ENCODE results near the gene LGALS3BP. TPM values are rescaled to one million over a fixed set of nuclear protein-coding genes. Genes with fewer than 3 reads are reported as not detected.
"Not testable (repeated sequence)": the region's sequence is repeated elsewhere in the genome, so short reads cannot be mapped to it uniquely, and the experiment has no call there.

The LGALS3BP gene
- total RNA-seq, 2 experiments from 2014 or later, result 64.4 to 71.2 TPM

DNA sequence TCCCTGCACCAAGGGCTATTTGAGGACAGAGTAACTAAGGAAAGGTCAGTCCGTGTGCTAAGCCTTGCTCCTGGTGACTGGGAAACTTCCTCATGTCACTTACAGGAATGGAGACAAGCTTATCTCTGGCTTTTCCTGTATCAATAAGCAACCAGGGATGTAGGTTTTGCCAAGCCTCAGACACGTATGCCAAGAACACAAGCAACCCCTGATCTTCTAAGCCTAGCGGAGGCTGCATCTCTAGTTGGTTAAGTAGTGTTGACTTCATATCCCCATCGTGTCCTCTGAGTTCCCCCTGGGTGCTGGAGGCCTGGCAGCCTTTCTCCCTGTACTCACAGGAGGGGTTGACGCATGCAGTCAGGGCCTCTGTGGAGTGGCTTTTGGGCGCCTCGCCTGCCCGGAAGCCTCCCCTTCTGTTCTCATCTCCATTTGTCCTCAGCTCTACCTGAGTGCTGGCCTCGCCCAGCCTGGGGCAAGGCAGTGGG is 42.8 kb upstream of the LGALS3BP start:
- intact Hi-C loops (cut with DNase I, micrococcal nuclease), result no loop called here
- Mint-ChIP-seq H3K4me3 (no peak overlapping the region), H3K36me3 (ENCODE audit: low read depth) (no peaks in the 10 kb centered on the region), H3K9me3 (ENCODE audit: low read depth) (no peaks in the 10 kb centered on the region), H3K27me3 (peaks cover 35% of the 10 kb centered on the region), H3K4me1 (peaks cover 3% of the 10 kb centered on the region), H3K27ac (no peak overlapping the region)
- POLR2A ChIA-PET, result no interaction called here
- CTCF ChIA-PET, result interaction anchor here (0.6 to 1.3 kb wide), 4 partner anchors 14 to 249 kb away, joined by 3 to 5 read pairs (median 4); no protein-coding TSS in a partner anchor
- ATAC-seq (no peak), DNase-seq (no peak)

DNA sequence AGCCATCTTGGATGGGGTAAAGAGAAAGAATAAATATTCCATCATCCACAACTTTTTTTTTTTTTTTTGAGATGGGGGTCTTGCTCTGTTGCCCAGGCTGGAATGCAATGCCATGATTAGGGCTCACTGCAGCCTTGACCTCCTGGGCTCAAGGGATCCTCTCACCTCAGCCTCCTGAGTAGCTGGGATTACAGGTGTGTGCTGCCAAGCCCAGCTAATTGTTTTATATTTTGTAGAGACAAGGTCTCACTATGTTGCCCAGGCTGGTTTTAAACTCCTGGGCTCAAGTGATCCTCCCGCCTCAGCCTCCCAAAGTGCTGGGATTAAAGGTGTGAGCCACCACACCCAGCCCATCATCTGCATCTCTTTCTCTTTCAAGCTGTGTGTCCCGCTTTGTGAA is 42.2 kb upstream of the LGALS3BP start:
- intact Hi-C loops (cut with DNase I, micrococcal nuclease), result not testable (repeated sequence)
- ChIA-PET POLR2A (interaction anchor here (0.5 kb wide), 1 partner anchor 32 kb away, joined by 4 read pairs; no protein-coding TSS in a partner anchor), CTCF (interaction anchor here (0.6 to 1.3 kb wide), 3 partner anchors 15 to 250 kb away, joined by 3 to 5 read pairs (median 4); no protein-coding TSS in a partner anchor)

DNA sequence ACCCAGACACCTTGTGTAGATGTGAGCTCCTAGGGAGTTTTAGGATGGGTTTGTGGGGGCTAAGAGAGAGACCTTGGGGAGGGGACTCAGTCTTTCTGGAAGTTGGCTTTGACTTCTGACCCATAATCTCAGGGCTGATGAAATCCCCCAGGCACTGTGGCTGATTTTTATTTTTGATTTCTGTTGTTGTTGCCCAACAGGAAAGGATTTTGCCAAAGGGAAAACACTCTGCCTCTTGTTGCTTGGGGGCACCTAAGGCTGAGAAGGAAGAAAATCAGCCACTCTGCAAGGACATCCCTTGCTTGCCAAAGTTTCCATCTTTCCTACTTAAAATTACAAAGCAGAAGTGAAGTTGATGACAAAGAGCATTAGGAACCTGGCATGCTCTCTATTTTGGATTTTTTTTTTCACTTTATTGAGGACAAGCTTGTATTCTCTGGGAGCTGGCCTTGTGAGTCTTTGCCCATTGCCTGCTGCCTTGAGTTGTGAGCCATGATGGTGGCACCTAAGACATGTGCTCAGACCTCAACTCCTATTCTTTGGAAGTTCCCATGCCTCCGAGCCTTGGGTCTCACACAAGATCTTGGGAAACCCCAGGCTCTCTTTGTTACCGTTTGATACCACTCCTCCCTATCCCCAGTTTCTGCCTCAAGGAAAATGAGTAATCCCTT is 41.0 kb upstream of the LGALS3BP start:
- Mint-ChIP-seq H3K4me3 (no peak overlapping the region), H3K27ac (no peak overlapping the region), H3K4me1 (peaks cover 3% of the 10 kb centered on the region), H3K27me3 (peaks cover 27% of the 10 kb centered on the region), H3K36me3 (ENCODE audit: low read depth) (no peaks in the 10 kb centered on the region), H3K9me3 (ENCODE audit: low read depth) (no peaks in the 10 kb centered on the region)
- no peak for ATAC-seq
- intact Hi-C loops (cut with DNase I, micrococcal nuclease), result no loop called here
- DNase-seq, result no peak
- POLR2A ChIA-PET, result no interaction called here
- CTCF ChIA-PET, result interaction anchor here (0.7 to 1.2 kb wide), 4 partner anchors 15 to 98 kb away, joined by 3 to 4 read pairs (median 4); no protein-coding TSS in a partner anchor

More for the DNA sequence above, 42.2 kb upstream of the LGALS3BP start:
- H3K4me1 Mint-ChIP-seq; H3K9me3 Mint-ChIP-seq (ENCODE audit: low read depth); H3K4me3 Mint-ChIP-seq; H3K27ac Mint-ChIP-seq; H3K36me3 Mint-ChIP-seq (ENCODE audit: low read depth); ATAC-seq; DNase-seq: not testable (repeated sequence)
- H3K27me3 Mint-ChIP-seq, result peaks cover 32% of the 10 kb centered on the region

DNA sequence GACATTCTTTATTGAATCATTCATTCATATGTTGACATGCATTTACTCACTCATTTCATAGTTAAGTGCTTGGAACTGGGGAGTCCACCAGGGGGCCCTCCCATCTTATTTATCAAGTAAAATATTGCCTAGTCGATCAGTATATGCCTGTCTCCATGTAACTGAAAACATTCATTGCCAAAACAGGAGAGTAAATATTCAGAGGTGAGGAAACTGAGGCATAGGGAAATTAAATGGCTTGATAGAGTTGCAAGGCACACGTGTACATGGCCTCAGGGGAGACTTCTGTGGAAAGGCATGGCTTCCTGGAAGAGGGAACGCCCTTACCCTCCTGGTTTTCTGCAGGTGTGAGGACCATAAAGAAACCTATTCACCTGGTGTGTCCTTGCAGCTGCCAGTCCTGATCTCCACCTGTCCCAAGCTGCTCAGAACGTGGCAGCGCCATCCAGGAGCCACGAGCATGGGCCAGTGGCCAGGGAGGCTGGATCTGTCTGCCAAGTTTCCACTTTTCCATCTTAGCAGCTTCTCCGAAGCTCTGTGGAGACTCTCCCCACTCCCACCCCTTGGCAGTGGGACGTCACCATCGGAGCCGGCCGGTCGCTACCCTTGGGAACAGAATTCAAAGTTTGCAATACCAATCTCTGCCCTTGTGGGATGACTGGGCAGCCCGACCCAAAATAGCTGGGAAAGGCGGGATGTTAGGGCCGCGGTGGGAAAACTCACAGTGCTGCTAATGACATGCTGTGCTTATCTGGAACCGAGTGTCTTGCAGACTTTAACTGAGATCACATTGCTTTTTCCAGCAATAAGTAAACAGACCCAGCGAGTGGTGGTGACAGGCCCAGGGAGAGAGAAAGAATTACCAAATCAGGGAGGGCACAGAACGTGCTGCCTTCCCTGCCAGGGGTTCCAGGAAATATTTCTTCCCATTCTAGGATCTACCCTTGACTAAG is 40.2 kb upstream of the LGALS3BP start:
- ATAC-seq (peak; percentile 68), DNase-seq (peak; percentile 74)
- Mint-ChIP-seq H3K9me3 (ENCODE audit: low read depth) (no peaks in the 10 kb centered on the region), H3K4me3 (no peak overlapping the region), H3K27ac (no peak overlapping the region), H3K4me1 (peaks cover 3% of the 10 kb centered on the region), H3K36me3 (ENCODE audit: low read depth) (no peaks in the 10 kb centered on the region), H3K27me3 (peaks cover 23% of the 10 kb centered on the region)
- intact Hi-C loops (cut with DNase I, micrococcal nuclease), result loop anchor here in 1 of 2 experiments (1.0 kb wide), 2 partner anchors 22 to 371 kb away; no protein-coding TSS in a partner anchor
- ChIA-PET CTCF (interaction anchor here (0.8 to 1.4 kb wide), 4 partner anchors 16 to 97 kb away, joined by 3 to 4 read pairs (median 3); no protein-coding TSS in a partner anchor), POLR2A (no interaction called here)

DNA sequence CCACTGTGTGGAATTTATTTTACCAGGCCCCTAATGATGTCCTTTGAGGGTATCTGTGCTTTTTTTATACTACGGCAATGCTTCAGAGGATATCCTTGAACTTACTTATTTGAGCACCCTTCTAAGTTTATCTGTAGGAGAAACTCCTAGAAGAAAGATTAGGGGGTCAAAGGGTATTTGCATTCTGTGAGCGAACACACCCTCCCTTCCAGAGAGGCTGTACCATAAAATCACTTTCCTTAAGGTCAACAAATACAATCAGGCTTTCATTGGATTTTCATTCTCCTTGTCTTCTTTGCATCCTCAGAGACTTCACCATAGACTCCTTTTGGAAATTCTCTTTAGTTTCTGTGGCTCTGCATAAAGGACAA is 39.5 kb upstream of the LGALS3BP start:
- Mint-ChIP-seq H3K4me1 (peaks cover 3% of the 10 kb centered on the region), H3K4me3 (no peak overlapping the region), H3K36me3 (ENCODE audit: low read depth) (no peaks in the 10 kb centered on the region), H3K9me3 (ENCODE audit: low read depth) (no peaks in the 10 kb centered on the region), H3K27ac (no peak overlapping the region), H3K27me3 (peaks cover 19% of the 10 kb centered on the region)
- no peak for DNase-seq
- ATAC-seq, result no peak
- ChIA-PET CTCF (interaction anchor here (1.0 to 1.4 kb wide), 2 partner anchors 16 to 373 kb away, joined by 3 read pairs; no protein-coding TSS in a partner anchor), POLR2A (no interaction called here)
- intact Hi-C loops (cut with DNase I, micrococcal nuclease), result loop anchor here in 1 of 2 experiments (1.0 kb wide), 2 partner anchors 23 to 372 kb away; no protein-coding TSS in a partner anchor

DNA sequence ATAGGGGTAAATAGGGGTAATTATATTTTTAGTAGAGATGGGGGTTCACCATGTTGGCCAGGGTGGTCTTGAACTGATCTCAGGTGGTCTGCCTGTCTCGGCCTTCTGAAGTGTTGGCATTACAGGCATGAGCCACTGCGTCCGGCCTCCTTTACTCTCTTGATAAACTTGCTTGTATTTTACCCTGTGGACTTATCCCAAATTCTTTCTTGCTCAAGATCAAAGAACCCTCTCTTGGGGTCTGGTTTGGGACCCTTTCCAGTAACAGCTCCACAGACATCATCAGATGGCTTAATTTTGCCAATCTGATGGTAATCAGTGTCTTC is 38.6 kb upstream of the LGALS3BP start:
- no peak for DNase-seq
- peaks cover 2% of the 10 kb centered on the region for H3K9me3 Mint-ChIP-seq (ENCODE audit: low read depth)
- H3K36me3 Mint-ChIP-seq (ENCODE audit: low read depth), result no peaks in the 10 kb centered on the region
- H3K27me3 Mint-ChIP-seq, result peaks cover 15% of the 10 kb centered on the region
- ChIA-PET POLR2A (no interaction called here), CTCF (interaction anchor here (0.6 to 1.2 kb wide), 4 partner anchors 18 to 374 kb away, joined by 3 read pairs; no protein-coding TSS in a partner anchor)
- intact Hi-C loops (cut with DNase I, micrococcal nuclease), result no loop called here
- H3K4me3 Mint-ChIP-seq, result no peak overlapping the region
- H3K4me1 Mint-ChIP-seq, result no peaks in the 10 kb centered on the region
- no peak for ATAC-seq
- H3K27ac Mint-ChIP-seq, result no peak overlapping the region

DNA sequence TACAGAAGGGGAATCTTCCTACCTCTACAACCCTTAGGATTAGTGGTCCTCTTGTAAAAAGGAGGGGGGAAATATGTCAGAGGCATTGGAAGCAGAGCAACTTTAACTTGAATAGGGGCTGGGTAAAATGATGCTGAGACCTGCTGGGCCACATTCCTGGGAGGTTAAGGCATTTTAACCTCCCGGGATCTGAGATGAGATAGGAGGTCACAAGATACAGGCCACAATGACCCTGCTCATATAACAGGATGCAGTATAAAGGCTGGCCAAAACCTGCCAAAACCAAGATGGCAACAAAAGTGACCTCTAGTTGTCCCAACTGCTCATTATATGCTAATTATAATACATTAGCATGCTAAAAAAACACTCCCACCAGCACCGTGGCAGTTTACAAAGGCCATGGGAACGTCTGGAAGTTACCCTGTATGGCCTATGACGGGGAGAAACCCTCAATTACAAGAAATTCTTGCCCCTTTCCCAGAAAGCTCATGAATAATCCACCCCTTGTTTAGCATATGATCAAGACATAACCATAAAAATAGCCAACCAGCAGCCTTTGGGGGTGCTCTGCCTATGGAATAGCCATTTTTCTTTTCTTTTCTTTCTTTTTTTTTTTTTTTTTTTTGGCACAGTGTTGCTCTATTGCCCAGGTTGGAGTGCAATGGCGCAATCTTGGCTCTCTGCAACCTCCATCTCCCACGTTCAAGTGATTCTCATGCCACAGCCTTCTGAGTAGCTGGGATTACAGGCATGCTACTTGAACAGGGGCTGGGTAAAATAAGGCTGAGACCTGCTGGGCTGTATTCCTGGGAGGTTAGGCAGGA is 38.0 kb upstream of the LGALS3BP start:
- CTCF ChIA-PET, result interaction anchor here (0.6 to 1.2 kb wide), 3 partner anchors 18 to 28 kb away, joined by 3 read pairs; no protein-coding TSS in a partner anchor

DNA sequence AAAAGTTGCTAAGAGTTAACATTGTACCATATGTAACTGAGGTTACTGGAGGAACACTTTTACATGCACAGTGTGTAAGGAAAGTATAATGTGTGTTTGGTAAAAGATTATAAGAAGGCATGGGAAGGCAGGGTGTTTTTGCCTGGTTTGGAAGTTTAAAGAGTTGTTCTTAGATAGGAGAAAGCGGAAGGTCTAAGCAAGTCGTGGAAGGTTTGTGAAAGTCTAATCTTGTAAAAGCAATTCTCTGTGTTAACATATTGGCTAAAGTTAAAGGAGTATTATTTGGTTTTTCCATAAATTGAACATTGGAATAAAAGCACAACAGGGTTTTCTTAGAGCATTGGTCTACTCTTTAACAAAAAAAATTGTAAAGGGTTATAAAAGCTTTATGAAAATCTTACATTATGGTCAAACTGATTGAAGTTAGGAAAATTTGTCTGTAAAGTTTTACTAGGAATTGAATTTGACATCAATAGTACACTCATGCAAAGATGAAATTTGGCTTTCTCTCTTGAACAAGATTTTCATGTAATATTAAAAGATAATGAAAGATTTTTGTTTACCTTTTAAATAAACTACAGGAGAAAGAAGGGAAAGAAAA is 34.5 kb upstream of the LGALS3BP start:
- peaks cover 3% of the 10 kb centered on the region for H3K27me3 Mint-ChIP-seq
- H3K4me3 Mint-ChIP-seq, result no peak overlapping the region
- H3K4me1 Mint-ChIP-seq, result peaks cover 4% of the 10 kb centered on the region
- intact Hi-C loops (cut with DNase I, micrococcal nuclease), result no loop called here
- no peak for DNase-seq
- ChIA-PET POLR2A (no interaction called here), CTCF (interaction anchor here (0.5 to 1.3 kb wide), 4 partner anchors 16 to 150 kb away, joined by 3 to 4 read pairs (median 3); no protein-coding TSS in a partner anchor)
- no peak for ATAC-seq
- H3K27ac Mint-ChIP-seq, result no peak overlapping the region
- peaks cover 2% of the 10 kb centered on the region for H3K9me3 Mint-ChIP-seq (ENCODE audit: low read depth)
- no peaks in the 10 kb centered on the region for H3K36me3 Mint-ChIP-seq (ENCODE audit: low read depth)

More for the DNA sequence above, 38.0 kb upstream of the LGALS3BP start:
- intact Hi-C loops (cut with DNase I, micrococcal nuclease), result no loop called here
- POLR2A ChIA-PET, result no interaction called here
- ATAC-seq (no peak), DNase-seq (no peak)
- Mint-ChIP-seq H3K27me3 (peaks cover 9% of the 10 kb centered on the region), H3K36me3 (ENCODE audit: low read depth) (no peaks in the 10 kb centered on the region), H3K9me3 (ENCODE audit: low read depth) (peaks cover 2% of the 10 kb centered on the region), H3K27ac (no peak overlapping the region), H3K4me3 (no peak overlapping the region), H3K4me1 (no peaks in the 10 kb centered on the region)

DNA sequence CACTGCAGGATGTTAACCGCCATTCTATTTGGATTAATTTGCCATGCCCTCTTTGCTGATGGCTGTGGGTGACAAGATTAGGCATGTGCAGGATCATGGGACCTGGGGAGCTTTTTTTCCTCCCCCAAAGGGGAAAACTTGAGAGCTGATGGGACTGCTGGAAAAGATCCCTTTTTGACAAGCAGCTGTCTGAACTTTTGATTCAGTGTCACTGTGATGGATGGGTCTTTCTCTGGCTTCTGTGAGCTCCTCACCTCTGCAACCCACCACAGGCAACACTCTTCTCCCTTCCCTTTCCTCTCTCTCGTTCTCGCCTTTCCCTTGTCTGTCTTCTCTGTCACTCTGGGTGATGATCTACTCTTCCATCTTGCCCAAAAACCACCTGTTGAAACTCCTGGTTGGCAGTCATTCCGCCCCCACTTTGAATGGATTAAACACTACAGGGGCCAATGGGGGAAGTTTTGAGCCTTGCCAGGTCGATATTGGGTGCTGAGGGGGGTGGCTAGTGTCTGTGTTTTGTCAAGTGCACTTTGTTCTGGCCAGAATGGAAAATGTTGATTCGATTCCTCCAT is 32.9 kb upstream of the LGALS3BP start:
- Mint-ChIP-seq H3K36me3 (ENCODE audit: low read depth) (peaks cover 4% of the 10 kb centered on the region), H3K27ac (no peak overlapping the region), H3K9me3 (ENCODE audit: low read depth) (peaks cover 2% of the 10 kb centered on the region), H3K27me3 (peaks cover 2% of the 10 kb centered on the region), H3K4me1 (peaks cover 15% of the 10 kb centered on the region), H3K4me3 (no peak overlapping the region)
- ChIA-PET CTCF (no interaction called here), POLR2A (no interaction called here)
- no peak for DNase-seq
- intact Hi-C loops (cut with DNase I, micrococcal nuclease), result no loop called here
- ATAC-seq, result no peak

DNA sequence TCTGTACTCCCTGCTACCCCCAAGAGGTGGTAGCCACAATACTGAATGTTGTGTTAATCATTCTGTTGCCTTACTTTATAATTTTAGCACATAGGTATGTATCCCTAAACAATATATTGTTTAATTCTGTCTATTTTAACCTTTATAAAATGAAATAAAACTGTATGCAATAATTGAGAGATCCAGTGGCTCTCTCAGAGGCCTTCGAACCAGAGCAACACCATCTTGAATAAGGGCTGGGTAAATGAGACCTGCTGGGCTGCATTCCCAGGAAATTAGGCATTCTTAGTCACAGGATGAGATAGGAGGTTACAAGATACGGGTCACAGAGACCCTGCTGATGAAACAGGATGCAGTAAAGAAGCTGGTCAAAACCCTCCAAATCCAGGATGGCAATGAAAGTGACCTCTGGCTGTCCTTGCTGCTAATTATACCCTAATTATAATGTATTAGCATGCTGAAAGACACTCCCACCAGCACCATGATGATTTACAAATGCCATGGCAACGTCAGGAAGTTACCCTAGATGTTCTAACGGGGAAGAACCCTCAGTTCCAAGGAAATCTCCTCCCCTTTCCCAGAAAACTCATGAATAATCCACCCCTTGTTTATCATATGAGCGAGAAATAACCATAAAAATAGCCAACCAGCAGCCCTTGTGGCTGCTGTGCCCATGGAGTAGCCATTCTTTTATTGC is 31.9 kb upstream of the LGALS3BP start:
- ATAC-seq (no peak), DNase-seq (no peak)
- Mint-ChIP-seq H3K4me1 (peaks cover 25% of the 10 kb centered on the region), H3K27ac (no peak overlapping the region), H3K36me3 (ENCODE audit: low read depth) (peaks cover 9% of the 10 kb centered on the region), H3K4me3 (no peak overlapping the region), H3K27me3 (peaks cover 2% of the 10 kb centered on the region), H3K9me3 (ENCODE audit: low read depth) (peaks cover 2% of the 10 kb centered on the region)
- CTCF ChIA-PET, result no interaction called here
- intact Hi-C loops (cut with DNase I, micrococcal nuclease), result no loop called here
- POLR2A ChIA-PET, result no interaction called here
